ENCODE data around the gene ACOT7. TPM values are rescaled to one million over a fixed set of nuclear protein-coding genes. Genes with fewer than 3 reads are reported as not detected.

The ACOT7 gene
- total RNA-seq, 6 donors from 2014 or later: 8.2 to 33.4 (median 26.5) TPM

DNA sequence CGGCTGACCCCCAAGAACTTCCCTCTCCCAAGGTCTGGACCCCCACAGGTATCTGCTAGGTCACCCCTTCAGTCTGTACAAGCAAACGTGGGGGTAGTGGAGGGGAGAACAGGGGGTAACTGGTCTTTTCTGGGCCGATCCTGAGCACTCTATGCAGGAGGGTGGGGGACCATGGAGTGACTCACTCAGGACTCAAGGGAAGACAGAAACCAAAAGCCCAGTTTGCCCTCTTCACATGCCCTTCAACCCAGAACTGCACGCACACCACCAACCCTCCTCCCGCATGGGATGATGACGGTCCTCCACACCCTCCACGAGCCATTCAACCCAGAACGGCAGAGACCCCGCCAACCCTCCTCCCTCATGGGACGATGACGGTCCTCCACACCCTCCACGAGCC, 79.1 kb downstream of the ACOT7 start:
- Histone ChIP-seq H3K27me3 (no peaks in the 10 kb centered on the region), H3K27ac (no peak overlapping the region), H3K4me3 (no peak overlapping the region), H3K9me3 (no peaks in the 10 kb centered on the region), H3K36me3 (peaks cover 0 to 6% (median 0%) of the 10 kb centered on the region in 4 donors), H3K4me1 (no peaks in the 10 kb centered on the region)
- TF ChIP-seq EP300 (IDR thresholded peaks at IDR 0.05) (no peak), CTCF (IDR thresholded peaks at IDR 0.05) (no peak), POLR2AphosphoS5 (IDR thresholded peaks at IDR 0.05) (no peak), POLR2A (IDR thresholded peaks at IDR 0.05) (no peak)
- WGBS, 2 donors: 93 to 97% methylated on average over 12 of the region's 12 CpGs
- ATAC-seq (ENCODE audit: low FRiP score in 2 of 2) (no peak), DNase-seq (no peak)

GRCh38 chr1:6313393-6314200, 80.0 kb downstream of the ACOT7 start:
- ATAC-seq (ENCODE audit: low FRiP score in 2 of 2): peak in 1 of 2 donors; percentile 40
- 89 to 92% methylated on average over 18 of the region's 18 CpGs for WGBS, 2 donors
- H3K9me3 ChIP-seq: no peaks in the 10 kb centered on the region

DNA sequence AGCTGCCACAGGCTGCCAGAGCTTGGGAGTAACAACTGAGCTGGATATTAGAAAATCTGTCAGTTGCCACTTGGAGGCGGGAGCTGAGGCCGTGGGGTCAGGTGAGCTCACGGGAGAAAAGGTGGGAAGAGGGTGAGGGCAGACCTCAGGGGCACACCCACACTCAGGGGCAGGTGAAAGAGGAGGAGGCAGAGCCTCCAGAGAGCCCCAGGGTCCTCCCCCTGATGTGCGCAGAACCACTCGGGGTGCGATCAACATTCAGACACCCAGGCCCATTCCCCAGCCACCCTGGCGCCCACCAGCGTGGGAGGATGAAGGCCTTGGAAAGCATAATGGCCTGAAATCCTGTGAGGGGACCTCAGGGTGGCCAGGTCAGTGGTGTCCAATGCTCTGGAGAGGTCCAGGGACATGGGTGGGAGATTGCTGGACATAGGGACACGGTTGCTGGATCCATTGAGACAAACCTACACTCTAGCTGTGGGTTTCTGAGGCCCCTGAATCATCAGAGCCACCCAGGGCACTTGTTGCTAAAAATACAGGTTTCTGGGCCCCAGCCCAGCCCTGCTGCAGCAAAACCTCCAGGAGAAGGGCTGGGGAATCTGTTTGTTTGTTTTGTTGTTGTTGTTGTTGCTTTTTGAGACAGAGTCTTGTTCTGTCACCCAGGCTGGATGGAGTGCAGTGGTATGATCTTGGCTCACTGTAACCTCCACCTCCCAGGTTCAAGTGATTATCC, 83.3 kb downstream of the ACOT7 start:
- Histone ChIP-seq H3K4me1 (no peaks in the 10 kb centered on the region), H3K4me3 (no peak overlapping the region), H3K9me3 (no peaks in the 10 kb centered on the region), H3K27ac (no peak overlapping the region), H3K36me3 (no peaks in the 10 kb centered on the region), H3K27me3 (no peaks in the 10 kb centered on the region)
- no peak for ATAC-seq (ENCODE audit: low FRiP score in 2 of 2)
- no peak for DNase-seq
- 88 to 95% methylated on average over 5 to 7 of the region's 9 CpGs for WGBS, 2 donors
- TF ChIP-seq EP300 (IDR thresholded peaks at IDR 0.05) (no peak), POLR2A (IDR thresholded peaks at IDR 0.05) (no peak), CTCF (IDR thresholded peaks at IDR 0.05) (no peak), POLR2AphosphoS5 (IDR thresholded peaks at IDR 0.05) (no peak)

More at GRCh38 chr1:6313393-6314200, 80.0 kb downstream of the ACOT7 start:
- no peak for DNase-seq
- Histone ChIP-seq H3K27ac (no peak overlapping the region), H3K4me1 (no peaks in the 10 kb centered on the region), H3K27me3 (no peaks in the 10 kb centered on the region), H3K36me3 (peaks cover 0 to 6% (median 0%) of the 10 kb centered on the region in 4 donors), H3K4me3 (no peak overlapping the region)
- no peak for TF ChIP-seq EP300 (IDR thresholded peaks at IDR 0.05)
- TF ChIP-seq CTCF (IDR thresholded peaks at IDR 0.05): no peak
- no peak for TF ChIP-seq POLR2A (IDR thresholded peaks at IDR 0.05)
- no peak for TF ChIP-seq POLR2AphosphoS5 (IDR thresholded peaks at IDR 0.05)

- TF ChIP-seq CTCF (IDR thresholded peaks at IDR 0.05) (no peak), EP300 (IDR thresholded peaks at IDR 0.05) (no peak), POLR2A (IDR thresholded peaks at IDR 0.05) (no peak), POLR2AphosphoS5 (IDR thresholded peaks at IDR 0.05) (no peak)
- no peaks in the 10 kb centered on the region for H3K9me3 ChIP-seq
- no peaks in the 10 kb centered on the region for H3K4me1 ChIP-seq
- no peaks in the 10 kb centered on the region for H3K36me3 ChIP-seq
- ATAC-seq (ENCODE audit: low FRiP score in 2 of 2) (no peak), DNase-seq (no peak)
- WGBS, 2 donors: 82 to 93% methylated on average over 7 of the region's 7 CpGs
- H3K27ac ChIP-seq: no peak overlapping the region
- no peak overlapping the region for H3K4me3 ChIP-seq
- H3K27me3 ChIP-seq: no peaks in the 10 kb centered on the region
Measured at GRCh38 chr1:6309564-6309963, 84.0 kb downstream of the ACOT7 start.
